NCI-H748 (cell line): ENCODE data around the gene YIF1B.
A peak's percentile ranks its signal among the peaks of the same experiment; 100 is the strongest.

ENCODE experiments used
- DNase-seq: peaks from one replicate; lab custom pipeline; 2025; ENCODE audit not compliant: unreplicated experiment; lab: John Stamatoyannopoulos, UW

YIF1B gene

DNA sequence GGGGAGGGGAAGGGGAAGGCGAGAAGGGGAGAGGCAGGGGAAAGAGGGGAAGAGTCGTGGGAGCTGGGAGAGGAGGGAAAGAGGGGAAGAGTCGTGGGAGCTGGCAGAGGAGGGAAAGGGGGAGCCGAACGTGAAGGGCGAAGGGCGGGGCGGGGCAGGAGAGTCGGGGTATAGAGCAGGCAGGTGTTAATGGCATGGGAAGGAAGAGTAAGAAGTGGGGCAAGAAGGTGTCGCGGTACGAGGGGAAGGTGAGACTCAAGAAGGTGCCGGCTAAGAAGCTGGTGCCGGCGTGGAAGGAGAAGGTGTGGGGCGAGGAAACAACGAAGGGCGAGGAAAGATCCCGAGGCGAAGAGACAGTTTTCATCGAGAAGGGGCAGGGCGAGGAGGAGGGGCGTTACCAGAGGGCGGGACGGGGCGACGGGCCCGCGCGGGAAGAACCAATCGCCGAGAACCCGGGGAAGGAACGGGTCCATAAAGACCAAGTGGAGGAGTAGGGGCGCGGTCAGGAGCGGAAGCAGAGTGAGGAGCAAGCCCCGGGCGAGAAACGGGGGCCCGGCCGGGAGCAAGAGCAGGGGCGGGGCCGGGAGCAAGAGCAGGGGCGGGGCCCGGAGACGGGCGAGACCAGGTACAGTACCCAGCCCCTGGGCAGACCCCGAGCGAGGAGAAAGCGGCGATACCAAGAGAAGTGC, 20.3 kb upstream of the YIF1B start:
- DNase-seq: peak; percentile 99

DNA sequence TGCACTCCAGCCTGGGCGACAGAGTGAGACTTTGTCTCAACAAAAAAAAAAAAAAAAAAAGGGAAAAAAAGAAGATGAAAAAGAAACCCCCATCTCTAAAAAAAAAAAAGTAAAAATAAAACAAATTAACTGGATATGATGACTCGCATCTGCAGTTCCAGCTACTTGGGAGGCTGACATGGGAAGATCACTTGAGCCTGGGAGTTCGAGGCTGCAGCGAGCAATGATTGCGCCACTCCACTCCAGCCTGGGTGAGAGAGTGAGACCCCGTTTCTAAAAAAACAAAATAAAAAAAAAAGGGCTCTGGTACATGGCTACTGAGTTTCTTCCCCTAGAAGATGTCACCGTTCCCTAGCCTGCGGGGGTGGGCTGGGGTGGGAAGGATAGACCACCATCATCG, 17.5 kb upstream of the YIF1B start:
- no peak for DNase-seq

DNA sequence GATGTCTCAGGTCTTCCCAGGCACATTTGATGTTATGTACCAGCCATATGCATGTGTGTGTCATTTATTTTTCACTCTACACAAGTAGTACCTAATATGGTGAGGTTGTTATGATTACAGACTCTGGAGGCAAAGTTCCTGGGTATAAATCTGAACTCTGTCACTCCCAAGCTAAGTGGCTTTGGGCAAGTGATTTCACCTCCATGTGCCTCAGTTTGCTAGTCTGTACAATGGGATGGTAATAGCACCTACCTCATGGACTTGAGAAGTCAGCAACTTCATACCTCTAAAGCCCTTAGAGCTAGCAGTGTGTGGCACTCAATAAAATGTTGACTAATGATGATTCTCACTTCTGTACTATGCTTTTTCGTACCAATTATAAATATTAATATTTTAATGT, 16.0 kb upstream of the YIF1B start:
- no peak for DNase-seq

DNA sequence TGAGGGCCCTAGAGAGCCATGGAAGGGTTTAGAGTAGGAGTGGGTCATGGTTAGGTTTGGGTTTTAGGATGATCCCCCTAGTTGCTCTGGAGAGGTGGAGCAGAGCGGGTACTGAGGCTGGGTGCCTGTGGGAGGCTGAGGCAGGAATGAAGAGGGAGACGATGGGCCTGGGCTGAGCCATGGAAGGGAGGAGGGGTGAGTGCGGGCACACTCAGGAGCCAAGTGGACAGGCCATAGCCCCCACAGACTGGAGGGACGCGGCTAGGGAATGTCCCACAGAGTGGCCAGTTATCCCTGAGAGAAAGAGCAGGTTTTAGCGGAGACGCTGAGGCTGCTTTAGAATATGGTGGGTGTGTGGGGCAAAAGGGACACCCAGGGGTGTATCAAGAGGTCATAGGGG, 13.9 kb upstream of the YIF1B start:
- no peak for DNase-seq

DNA sequence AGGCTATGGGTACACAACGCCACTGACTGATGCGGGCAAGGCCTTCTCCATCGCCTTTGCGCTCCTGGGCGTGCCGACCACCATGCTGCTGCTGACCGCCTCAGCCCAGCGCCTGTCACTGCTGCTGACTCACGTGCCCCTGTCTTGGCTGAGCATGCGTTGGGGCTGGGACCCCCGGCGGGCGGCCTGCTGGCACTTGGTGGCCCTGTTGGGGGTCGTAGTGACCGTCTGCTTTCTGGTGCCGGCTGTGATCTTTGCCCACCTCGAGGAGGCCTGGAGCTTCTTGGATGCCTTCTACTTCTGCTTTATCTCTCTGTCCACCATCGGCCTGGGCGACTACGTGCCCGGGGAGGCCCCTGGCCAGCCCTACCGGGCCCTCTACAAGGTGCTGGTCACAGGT, 10.8 kb upstream of the YIF1B start:
- no peak for DNase-seq

DNA sequence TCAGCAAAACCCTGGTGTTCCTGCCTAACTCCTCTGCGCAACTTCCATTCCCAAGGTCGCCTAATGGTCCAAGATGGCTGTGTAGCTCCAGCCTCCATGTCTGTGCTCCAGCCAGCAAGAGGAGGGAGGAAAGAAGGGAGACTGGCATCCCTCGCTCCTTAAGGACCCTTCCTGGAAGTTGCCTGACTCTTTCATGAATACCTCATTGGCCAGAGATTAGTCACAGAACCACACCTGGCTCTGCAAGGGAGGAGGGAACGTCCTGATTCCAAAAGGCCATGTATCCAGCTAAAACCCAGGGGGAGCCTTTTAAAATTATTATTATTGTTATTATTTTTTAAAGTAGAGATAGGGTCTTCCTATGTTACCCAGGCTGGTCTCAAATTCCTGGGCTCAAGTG, 8.7 kb upstream of the YIF1B start:
- DNase-seq: no peak

DNA sequence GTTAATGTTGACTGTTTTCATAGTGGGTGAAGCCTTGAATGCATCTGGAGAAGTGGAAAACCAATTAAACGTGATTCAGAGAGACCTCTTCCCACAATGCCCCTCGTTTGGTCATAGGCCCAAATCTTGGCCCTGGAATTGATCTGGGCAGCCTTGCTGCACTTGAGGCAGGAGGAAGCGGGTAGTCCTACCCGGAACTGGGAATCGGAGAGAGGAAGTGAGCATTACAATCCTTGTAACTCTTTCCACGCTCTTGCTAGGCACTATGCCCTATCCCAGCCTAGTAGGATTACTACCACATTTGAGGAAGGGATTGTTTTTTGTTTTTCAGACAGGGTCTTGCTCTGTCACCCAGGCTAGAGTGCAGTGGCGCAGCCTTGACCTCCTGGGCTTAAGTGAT, 7.5 kb upstream of the YIF1B start:
- DNase-seq: no peak

DNA sequence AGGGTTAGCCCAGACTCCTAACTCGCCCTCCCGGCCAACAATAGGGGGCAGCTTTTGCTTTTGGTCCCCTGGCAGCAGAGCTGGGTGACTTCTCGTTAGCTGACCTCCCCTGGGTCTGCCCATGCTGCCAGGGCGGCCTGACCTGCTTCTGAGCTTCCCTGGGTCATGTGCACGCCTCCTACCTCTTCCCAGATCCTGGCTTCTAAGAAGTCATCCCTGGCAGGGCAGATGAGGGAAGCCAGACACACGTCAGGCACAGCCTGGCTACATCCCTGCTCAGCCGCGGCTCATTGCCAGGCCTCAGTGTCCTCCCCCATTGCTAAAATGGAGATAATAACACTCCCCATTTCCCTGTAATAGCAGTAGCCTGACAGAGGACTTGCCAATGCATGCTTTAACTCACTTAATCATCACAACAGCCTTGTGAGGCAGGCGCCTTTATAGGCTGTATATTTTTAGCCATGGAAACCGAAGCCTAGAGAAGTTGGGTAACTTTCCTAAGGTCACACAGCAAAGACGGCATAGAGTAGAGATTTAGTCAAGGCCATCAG, 6.0 kb upstream of the YIF1B start:
- no peak for DNase-seq

DNA sequence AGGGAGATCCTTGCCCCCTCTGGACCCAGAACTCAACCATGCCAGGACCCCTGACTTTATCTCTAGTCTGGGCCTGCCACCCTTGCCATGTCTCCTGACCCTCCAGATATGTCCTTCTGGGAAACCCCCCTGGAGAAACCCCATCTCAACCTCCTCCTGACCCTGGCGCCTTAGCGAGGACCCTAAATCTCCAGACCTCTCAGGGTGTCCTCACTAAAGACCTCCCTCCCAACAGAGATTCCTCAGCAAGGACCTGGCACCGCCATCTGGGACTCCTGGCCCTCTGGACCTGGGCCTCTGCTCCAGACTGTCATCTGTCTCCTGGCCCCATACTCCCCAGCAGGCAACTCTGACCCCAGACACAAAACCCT, 5.2 kb upstream of the YIF1B start:
- DNase-seq: no peak

DNA sequence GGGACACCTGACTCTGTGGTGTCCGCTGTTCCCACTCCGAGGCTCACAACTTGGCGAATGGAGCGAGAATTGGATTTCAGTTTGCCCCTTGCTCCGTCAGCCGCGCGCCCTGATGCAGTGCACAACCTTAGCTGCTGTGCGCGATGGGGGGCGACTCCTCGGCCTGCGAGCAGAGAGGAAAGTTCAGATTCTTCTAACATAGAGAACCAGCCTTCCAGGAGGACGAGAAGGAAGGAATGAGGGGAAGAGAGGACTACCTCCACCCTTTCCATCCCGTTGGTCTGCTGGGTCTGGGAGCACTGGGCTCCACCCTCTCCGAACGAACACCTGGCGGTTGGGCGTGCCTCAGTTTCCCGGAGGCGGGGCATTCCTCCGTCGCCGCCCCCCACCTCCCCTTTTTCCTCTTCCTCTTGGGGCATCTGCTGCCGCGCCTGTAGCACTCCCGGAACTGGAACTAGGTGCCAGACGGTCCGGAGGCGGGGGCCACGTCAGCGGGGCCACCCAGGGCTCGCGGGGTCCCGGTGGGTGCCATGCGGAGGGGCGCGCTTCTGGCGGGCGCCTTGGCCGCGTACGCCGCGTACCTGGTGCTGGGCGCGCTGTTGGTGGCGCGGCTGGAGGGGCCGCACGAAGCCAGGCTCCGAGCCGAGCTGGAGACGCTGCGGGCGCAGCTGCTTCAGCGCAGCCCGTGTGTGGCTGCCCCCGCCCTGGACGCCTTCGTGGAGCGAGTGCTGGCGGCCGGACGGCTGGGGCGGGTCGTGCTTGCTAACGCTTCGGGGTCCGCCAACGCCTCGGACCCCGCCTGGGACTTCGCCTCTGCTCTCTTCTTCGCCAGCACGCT, 3.9 kb upstream of the YIF1B start, which contains the start of gene KCNK6:
Gene KCNK6, plus strand, starts transcription at position 425 of the 838 bp plus-strand sequence. Its CDS starts 106 bp downstream, at position 531.
- peak; percentile 67 for DNase-seq

DNA sequence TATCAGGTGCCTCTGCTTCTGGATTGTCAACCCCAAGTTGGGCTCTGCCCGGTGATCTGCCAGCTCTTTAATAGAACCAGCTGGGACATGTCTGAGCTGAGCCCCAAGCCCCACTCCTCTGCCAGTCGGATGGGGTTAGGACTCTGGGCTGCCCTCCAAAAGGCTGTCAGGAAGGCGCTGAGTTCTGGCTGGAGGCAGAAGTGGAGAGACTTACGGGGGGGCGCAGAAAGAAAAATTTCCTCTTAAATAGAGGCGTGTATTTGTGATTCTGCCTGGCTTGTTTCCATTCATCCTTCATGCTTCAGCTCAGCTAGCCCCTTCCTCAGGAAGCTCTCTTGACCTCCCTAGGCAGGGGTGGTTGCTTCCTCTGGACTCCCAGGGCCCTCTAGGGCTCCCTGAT, 2.9 kb upstream of the YIF1B start:
- DNase-seq: no peak

DNA sequence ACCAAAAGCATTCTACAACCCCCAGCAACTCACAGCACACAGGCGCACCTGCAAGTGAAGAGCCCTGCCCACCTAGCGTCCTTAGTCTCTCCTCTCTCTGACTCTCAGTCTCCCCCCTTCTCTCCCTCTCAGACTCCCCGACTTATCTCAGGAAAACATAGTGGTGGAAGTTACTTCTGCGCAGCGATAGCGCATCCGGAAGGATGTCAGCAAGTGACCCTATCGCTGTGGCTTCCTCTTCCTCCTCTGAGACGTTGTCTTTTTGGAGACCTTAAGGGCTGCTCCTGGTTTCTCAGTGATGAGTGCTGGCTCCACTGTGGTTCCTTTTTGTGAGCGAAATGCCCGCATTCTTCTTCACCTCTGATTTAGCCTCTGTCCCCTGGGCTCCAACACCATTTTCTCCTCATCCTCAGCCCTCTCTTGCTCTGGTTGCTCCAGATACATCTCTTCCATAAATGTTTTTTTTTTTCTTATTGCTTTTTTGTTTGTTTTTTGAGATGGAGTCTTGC, 1.4 kb upstream of the YIF1B start:
- no peak for DNase-seq

DNA sequence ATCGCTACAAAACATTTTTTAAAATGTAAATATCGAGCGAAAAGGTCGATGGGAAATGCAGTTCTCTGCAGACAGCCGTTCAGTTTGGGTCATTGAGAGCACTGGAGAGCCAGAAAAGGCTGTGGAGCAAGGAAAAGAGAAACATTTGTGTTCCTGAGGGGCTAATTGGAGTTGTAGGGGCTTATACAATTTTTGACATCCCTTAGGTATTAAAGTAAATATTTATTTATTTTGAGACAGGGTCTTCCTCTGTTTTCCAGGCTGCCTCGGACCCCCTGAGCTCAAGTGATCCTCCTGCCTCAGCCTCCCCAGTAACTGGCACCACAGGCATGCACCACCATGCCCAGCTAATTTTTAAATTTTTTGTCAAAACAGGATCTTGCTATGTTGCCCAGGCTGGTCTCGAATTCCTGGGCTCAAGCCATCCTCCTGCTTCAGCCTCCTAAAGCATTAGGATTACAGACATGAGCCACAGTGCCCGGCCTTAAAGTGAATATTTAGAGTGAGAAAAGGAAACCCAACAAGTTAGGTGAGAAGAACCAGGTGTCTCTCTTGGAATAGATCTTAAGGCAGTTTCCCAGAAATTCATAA, 825 bp upstream of the YIF1B start:
- DNase-seq: no peak

DNA sequence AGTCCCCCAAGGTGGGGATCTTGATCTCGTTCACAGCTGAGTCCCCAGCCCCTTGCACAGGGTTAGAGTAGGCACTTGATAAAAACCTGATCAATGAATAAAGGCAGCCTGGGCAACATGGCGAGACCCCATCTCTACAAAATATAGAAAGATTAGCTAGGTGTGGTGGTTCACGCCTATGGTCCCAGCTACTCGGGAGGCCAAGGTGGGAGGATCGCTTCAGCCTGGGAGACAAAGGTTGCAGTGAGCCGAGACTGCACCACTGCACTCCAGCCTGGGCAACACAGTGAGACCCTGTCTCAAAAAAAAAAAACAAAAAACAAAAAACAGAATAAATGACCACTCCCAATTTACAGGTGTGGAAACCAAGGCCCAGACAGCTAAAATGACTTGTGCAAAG, 4.8 kb downstream of the YIF1B start:
- no peak for DNase-seq

DNA sequence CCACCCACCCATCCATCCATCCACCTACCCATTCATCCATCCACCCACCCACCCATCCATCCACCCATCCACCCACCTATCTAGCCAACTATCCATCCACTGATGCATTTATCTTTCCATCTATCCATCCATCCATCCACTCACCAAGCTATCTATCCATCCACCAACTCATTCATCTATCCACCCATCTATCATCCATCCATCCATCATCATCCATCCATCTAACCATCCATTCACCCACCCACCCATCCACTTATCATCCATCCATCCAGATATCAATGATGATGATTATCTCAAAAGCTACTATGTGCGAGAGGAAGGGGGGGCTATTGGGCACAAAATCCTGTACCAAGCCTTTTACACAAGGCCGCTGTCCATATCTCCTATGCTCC, 5.5 kb downstream of the YIF1B start:
- no peak for DNase-seq

DNA sequence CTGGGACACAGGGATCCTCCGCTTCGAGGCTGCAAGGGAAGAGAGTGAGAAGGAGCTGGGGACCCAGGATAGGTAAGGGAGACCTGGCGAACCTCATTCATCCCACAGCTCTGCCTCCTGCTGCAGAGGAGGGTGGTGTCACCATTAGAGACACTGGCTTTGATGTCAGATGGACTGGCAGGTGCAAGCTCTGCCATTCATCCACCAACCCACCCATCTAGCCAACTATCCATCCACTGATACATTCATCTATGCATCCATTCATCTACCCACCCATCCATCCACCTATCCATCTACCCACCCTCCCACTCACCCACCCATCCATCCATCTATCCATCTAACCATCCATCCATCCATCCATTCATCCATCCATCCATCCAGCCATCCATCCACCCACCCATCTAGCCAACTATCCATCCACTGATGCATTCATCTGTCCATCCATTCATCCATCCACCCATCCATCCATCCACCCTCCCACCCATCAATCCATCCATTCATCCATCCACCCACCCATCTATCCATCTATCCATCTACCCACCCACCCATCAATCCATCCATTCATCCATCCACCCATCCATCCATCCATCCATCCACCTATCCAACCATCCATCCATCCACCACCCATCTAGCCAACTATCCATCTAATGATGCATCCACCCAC, 6.0 kb downstream of the YIF1B start:
- DNase-seq: no peak

DNA sequence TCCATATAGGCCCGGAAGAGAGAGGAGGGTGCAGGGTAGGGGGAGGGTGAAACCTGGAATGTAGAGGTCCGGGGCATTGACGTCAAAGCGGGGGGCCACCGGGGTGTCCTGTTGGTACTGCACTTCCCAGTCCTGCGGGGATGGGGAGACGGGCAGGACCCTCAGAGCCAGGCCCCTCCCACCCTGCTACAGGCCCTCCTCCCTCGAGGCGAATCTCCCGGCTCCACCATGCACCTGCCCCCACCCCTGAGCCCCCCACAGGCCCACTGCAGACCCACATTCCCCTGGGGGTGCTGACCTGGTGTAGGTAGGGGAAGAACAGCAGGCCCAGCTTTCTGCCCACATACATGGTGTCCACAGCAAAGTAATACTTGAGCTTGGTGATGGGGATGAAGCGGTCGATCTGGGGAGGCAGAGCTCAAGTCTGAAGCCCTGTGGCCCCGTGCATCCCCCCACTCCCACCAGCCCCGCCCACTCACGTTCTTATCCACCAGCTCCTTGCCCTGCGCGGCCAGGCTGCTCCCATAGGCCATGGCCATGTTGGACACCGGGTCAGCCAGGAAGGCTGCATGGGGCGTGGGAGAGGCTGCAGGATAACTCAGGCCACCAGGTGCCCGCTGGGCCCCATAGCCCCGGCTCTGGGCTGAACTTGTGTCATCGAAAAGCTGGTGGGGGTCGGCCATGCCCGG, 6.7 kb downstream of the YIF1B start:
- no peak for DNase-seq

DNA sequence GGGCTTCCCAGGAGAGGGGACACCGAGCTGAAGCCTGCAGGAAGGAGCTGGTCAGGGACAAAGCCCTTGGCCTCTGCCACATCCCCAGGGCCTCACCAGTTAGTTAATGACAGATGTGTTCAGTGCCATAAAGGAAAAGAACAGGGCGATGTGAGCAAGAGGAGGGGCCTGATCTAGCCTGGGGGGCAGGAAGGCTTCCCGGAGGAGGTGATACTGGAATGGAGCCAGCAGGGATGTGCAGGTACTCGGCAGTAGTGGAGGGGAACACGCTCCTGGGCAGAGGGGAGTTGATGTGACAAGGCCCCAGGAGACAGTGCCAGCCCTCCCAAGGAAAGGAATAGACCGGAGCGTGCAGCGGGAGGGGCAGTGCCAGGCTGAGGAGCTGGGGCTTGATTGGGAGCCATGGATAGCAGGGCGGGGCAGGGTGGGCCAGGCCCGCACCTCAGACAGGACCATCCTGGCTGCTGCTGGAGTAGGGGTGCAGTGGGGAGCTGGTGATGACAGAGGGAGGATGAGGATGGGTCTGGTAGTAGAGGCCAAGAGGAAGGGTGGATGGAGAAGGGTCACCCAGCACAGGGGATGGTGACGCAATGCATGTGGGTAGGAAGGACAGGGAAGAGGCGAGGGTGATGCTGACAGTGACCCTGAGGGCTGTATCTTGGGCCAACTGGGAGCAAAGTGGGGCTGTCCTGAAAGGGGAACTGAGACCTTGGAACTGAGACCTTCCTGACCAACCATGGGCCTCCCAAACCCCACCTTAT, 7.6 kb downstream of the YIF1B start:
- DNase-seq: no peak

DNA sequence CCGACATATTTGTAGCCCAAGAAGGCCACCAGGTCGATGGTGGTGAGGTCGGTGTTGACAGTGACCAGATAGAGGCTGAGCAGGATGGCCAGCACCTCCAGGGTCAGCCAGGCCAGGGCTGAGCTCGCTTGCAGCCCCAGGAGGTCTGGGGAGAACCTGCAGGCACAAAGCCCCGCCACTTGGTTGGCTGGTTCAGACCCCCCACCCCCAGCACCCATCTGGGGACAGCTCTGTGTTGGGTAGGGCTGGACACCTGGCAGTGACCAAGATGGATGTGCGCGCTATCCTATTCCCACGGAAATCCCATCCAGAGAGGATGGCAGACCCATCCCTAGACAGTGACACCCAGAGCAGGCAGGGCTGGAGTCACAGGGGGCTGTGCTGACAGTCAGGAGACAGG, 8.2 kb downstream of the YIF1B start:
- no peak for DNase-seq

DNA sequence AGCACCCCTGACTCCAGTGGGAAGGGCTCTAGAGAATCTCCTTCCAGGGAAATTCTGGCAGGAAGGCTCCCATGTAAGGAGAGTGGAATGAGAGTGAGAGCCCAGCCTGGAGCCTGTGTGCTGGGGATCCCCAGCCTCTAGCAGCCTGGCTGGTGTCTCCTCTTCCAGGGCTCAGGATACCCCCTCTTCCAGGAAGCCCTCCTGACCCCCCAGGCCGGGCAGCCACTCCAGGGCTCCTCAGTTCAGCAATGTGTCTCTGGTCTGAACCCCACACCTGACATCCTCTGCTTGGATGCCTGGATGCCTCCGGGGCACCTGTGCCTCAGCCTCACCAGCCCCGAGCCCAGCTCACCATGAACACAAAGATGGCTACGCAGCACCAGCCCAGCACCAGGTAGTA, 8.7 kb downstream of the YIF1B start:
- DNase-seq: no peak
